ENCODE results near the gene REEP6. TPM values are rescaled to one million over a fixed set of nuclear protein-coding genes. Genes with fewer than 3 reads are reported as not detected.

REEP6 gene
- polyA plus RNA-seq, 3 donors = 0.51 to 1.8 (median 0.81) TPM

- Mint-ChIP-seq H3K27ac (no peak overlapping the region), H3K27me3 (ENCODE audit: low read depth in 3 of 3) (peaks cover 14 to 31% (median 31%) of the 10 kb centered on the region in 3 donors), H3K36me3 (no peaks in the 10 kb centered on the region), H3K4me1 (peaks cover 20% of the 10 kb centered on the region), H3K4me3 (peak overlapping the region in 1 of 2 donors; percentile 30), H3K9me3 (peaks cover 0 to 6% (median 0%) of the 10 kb centered on the region in 7 donors)
- Histone ChIP-seq H4K20me1 (ENCODE audit: insufficient read depth, low read length) (no peaks in the 10 kb centered on the region), H3K79me2 (ENCODE audit: insufficient read depth, low read length) (no peaks in the 10 kb centered on the region), H3K4me3 (replicated peaks in 1 of 3; ENCODE audit: low read depth in 2 of 3, low read length in 3 of 3) (no peak overlapping the region), H3K4me2 (replicated peaks; ENCODE audit: extremely low read depth, low read length, poor library complexity, severe bottlenecking) (no peak overlapping the region), H3K27ac (ENCODE audit: low read depth in 1 of 2, low read length in 2 of 2) (no peak overlapping the region), H3K4me1 (ENCODE audit: control insufficient read depth in 1 of 2, insufficient read depth in 2 of 2, low read length in 2 of 2) (peaks cover 18 to 35% of the 10 kb centered on the region in 2 donors), H3K9ac (ENCODE audit: insufficient read depth, low read length, poor library complexity, severe bottlenecking) (no peak overlapping the region), H3K36me3 (replicated peaks in 1 of 2; ENCODE audit: control insufficient read depth in 1 of 2, insufficient read depth in 2 of 2, low read length in 2 of 2) (no peaks in the 10 kb centered on the region), H3K27me3 (ENCODE audit: control insufficient read depth in 2 of 2, insufficient read depth in 2 of 2, low read length in 2 of 2) (peaks cover 0 to 21% of the 10 kb centered on the region in 2 donors), H3K9me3 (replicated peaks in 1 of 2; ENCODE audit: control insufficient read depth in 1 of 2, insufficient read depth in 1 of 2, low read length in 2 of 2) (no peaks in the 10 kb centered on the region), H2AFZ (ENCODE audit: insufficient read depth, low read depth, low read length, poor library complexity, severe bottlenecking) (no peak overlapping the region)
- intact Hi-C loops (cut with micrococcal nuclease) = loop anchor here in 1 of 2 donors (5.0 kb wide), 1 partner anchor 75 kb away; the partner anchor contains the start of gene MEX3D
- 95% methylated on average over 3 of the region's 10 CpGs for WGBS (ENCODE audit: insufficient coverage)
- TF ChIP-seq, protein P1, sequence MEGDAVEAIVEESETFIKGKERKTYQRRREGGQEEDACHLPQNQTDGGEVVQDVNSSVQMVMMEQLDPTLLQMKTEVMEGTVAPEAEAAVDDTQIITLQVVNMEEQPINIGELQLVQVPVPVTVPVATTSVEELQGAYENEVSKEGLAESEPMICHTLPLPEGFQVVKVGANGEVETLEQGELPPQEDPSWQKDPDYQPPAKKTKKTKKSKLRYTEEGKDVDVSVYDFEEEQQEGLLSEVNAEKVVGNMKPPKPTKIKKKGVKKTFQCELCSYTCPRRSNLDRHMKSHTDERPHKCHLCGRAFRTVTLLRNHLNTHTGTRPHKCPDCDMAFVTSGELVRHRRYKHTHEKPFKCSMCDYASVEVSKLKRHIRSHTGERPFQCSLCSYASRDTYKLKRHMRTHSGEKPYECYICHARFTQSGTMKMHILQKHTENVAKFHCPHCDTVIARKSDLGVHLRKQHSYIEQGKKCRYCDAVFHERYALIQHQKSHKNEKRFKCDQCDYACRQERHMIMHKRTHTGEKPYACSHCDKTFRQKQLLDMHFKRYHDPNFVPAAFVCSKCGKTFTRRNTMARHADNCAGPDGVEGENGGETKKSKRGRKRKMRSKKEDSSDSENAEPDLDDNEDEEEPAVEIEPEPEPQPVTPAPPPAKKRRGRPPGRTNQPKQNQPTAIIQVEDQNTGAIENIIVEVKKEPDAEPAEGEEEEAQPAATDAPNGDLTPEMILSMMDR (IDR thresholded peaks at IDR 0.05) = no peak
- no peak for DNase-seq
Measured at GRCh38 chr19:1492474-1493006, 1.6 kb downstream of the REEP6 start.

- WGBS (ENCODE audit: insufficient coverage) = 88% methylated on average over 10 of the region's 15 CpGs
- no peak overlapping the region for H3K4me2 ChIP-seq (replicated peaks; ENCODE audit: extremely low read depth, low read length, poor library complexity, severe bottlenecking)
- no peaks in the 10 kb centered on the region for H3K36me3 ChIP-seq (replicated peaks in 1 of 2; ENCODE audit: control insufficient read depth in 1 of 2, insufficient read depth in 2 of 2, low read length in 2 of 2)
- Mint-ChIP-seq H3K9me3 (peaks cover 0 to 5% (median 0%) of the 10 kb centered on the region in 7 donors), H3K4me1 (peaks cover 16% of the 10 kb centered on the region), H3K27me3 (ENCODE audit: low read depth in 3 of 3) (peaks cover 14 to 31% (median 31%) of the 10 kb centered on the region in 3 donors), H3K4me3 (no peak overlapping the region), H3K36me3 (no peaks in the 10 kb centered on the region), H3K27ac (no peak overlapping the region)
- H3K79me2 ChIP-seq (ENCODE audit: insufficient read depth, low read length) = no peaks in the 10 kb centered on the region
- intact Hi-C loops (cut with micrococcal nuclease) = loop anchor here in 1 of 2 donors (5.0 kb wide), 1 partner anchor 73 kb away; the partner anchor contains the start of gene MEX3D
- TF ChIP-seq, protein P1 (IDR thresholded peaks at IDR 0.05) = no peak
- H3K4me1 ChIP-seq (ENCODE audit: control insufficient read depth in 1 of 2, insufficient read depth in 2 of 2, low read length in 2 of 2) = peaks cover 14 to 24% of the 10 kb centered on the region in 2 donors
- no peaks in the 10 kb centered on the region for H3K9me3 ChIP-seq (replicated peaks in 1 of 2; ENCODE audit: control insufficient read depth in 1 of 2, insufficient read depth in 1 of 2, low read length in 2 of 2)
- no peak overlapping the region for H3K9ac ChIP-seq (ENCODE audit: insufficient read depth, low read length, poor library complexity, severe bottlenecking)
- no peaks in the 10 kb centered on the region for H4K20me1 ChIP-seq (ENCODE audit: insufficient read depth, low read length)
- peaks cover 0 to 21% of the 10 kb centered on the region in 2 donors for H3K27me3 ChIP-seq (ENCODE audit: control insufficient read depth in 2 of 2, insufficient read depth in 2 of 2, low read length in 2 of 2)
- no peak overlapping the region for H3K4me3 ChIP-seq (replicated peaks in 1 of 3; ENCODE audit: low read depth in 2 of 3, low read length in 3 of 3)
- no peak for DNase-seq
- no peak overlapping the region for H3K27ac ChIP-seq (ENCODE audit: low read depth in 1 of 2, low read length in 2 of 2)
- no peak overlapping the region for H2AFZ ChIP-seq (ENCODE audit: insufficient read depth, low read depth, low read length, poor library complexity, severe bottlenecking)
Measured at GRCh38 chr19:1494115-1494815, 3.3 kb downstream of the REEP6 start.
